Loucy (cell line): ENCODE results near the gene ZNRF1.
"Not testable (repeated sequence)": the region's sequence is repeated elsewhere in the genome, so short reads cannot be mapped to it uniquely, and the experiment has no call there.

Experiments
- H2AFZ ChIP-seq: fragments of 200-600 bp; sonication (generic); 2 replicates; pipeline ENCODE4 v1.6.0; 2016; ENCODE audit warnings: antibody characterized with exemption, mild to moderate bottlenecking, low read length, moderate library complexity
- H3F3A ChIP-seq: fragments of 200-600 bp; 2 replicates; pipeline ENCODE4 v1.6.0; 2016; ENCODE audit warnings: antibody characterized with exemption, low read depth, mild to moderate bottlenecking
- H3K27me3 ChIP-seq: fragments of 200-600 bp; sonication (generic); 2 replicates; pipeline ENCODE4 v1.6.1; 2014; ENCODE audit warnings: low read length, mild to moderate bottlenecking; ENCODE audit not compliant: insufficient read depth, poor library complexity, severe bottlenecking
- H3K36me3 ChIP-seq: fragments of 200-600 bp; sonication (generic); 2 replicates; pipeline ENCODE4 v1.6.1; 2016; ENCODE audit warnings: low read length; ENCODE audit not compliant: insufficient read depth
- H3K4me1 ChIP-seq: fragments of 200-600 bp; sonication (generic); 2 replicates; pipeline ENCODE4 v1.5.1; 2014; ENCODE audit warnings: low read length, mild to moderate bottlenecking; ENCODE audit not compliant: insufficient read depth, poor library complexity, severe bottlenecking
- H3K4me2 ChIP-seq: fragments of 200-600 bp; sonication (generic); 2 replicates; pipeline ENCODE4 v1.6.0; 2014; ENCODE audit warnings: antibody characterized with exemption, low read length, low read depth, mild to moderate bottlenecking; ENCODE audit not compliant: poor library complexity, severe bottlenecking
- H3K4me3 ChIP-seq: fragments of 200-600 bp; sonication (generic); 2 replicates; pipeline ENCODE4 v1.5.1; 2014; ENCODE audit warnings: low read length, mild to moderate bottlenecking, mixed read lengths; ENCODE audit not compliant: poor library complexity, severe bottlenecking
- H3K79me2 ChIP-seq: fragments of 200-600 bp; sonication (generic); 2 replicates; pipeline ENCODE4 v1.6.1; 2014; ENCODE audit warnings: low read length; ENCODE audit not compliant: insufficient read depth
- H3K9ac ChIP-seq: fragments of 200-600 bp; sonication (generic); 2 replicates; pipeline ENCODE4 v1.6.0; 2014; ENCODE audit warnings: mild to moderate bottlenecking, low read depth, low read length, moderate library complexity; ENCODE audit not compliant: poor library complexity, severe bottlenecking
- H3K9me2 ChIP-seq: fragments of 200-600 bp; sonication (generic); replicated peaks from 2 replicates; pipeline ENCODE4 v1.6.1; 2016; ENCODE audit warnings: low read depth, low read length, mixed read lengths
- H3K9me3 ChIP-seq: fragments of 200-600 bp; sonication (generic); 2 replicates; pipeline ENCODE4 v1.6.1; 2014; ENCODE audit warnings: mild to moderate bottlenecking, antibody characterized with exemption, low read length, low read depth; ENCODE audit not compliant: insufficient read depth
- H4K20me1 ChIP-seq: fragments of 200-600 bp; sonication (generic); 2 replicates; pipeline ENCODE4 v1.6.0; 2014; ENCODE audit warnings: antibody characterized with exemption, low read length, mild to moderate bottlenecking; ENCODE audit not compliant: insufficient read depth, poor library complexity, severe bottlenecking
- EZH2phosphoT487 ChIP-seq: fragments of 200-600 bp; IDR thresholded peaks from 2 replicates; pipeline ENCODE4 v1.6.1; 2018; ENCODE audit warnings: antibody characterized with exemption, mild to moderate bottlenecking, moderate library complexity, borderline replicate concordance
- TF ChIP-seq, protein P1 (sequence below): fragments of 200-600 bp; sonication (generic); conservative IDR thresholded peaks from 2 replicates; pipeline ENCODE4 v1.5.1; 2014; ENCODE audit warnings: mild to moderate bottlenecking, antibody characterized with exemption, low read length

ZNRF1 gene

DNA sequence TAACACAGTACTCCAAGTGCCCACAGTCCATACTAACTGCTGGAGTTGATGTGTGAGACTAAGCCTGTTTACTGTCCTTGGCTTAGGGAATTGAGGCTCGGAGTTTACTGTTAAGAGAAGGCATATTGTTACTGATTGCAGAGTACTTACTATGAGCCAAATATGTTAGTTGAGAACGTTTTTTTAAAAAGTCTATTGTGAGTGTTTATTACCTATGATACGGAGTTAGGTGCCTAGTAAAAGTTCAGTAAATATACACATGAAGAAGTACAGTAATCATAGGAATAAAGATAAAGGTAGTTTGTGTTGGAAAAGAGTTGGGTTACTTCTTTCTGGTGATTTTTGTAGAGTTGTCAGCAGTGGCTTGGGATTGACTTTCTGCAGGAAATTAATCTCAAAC lies 25.4 kb downstream of the ZNRF1 start:
- H3K79me2 ChIP-seq: peaks cover 99% of the 10 kb centered on the region
- TF ChIP-seq, protein P1, sequence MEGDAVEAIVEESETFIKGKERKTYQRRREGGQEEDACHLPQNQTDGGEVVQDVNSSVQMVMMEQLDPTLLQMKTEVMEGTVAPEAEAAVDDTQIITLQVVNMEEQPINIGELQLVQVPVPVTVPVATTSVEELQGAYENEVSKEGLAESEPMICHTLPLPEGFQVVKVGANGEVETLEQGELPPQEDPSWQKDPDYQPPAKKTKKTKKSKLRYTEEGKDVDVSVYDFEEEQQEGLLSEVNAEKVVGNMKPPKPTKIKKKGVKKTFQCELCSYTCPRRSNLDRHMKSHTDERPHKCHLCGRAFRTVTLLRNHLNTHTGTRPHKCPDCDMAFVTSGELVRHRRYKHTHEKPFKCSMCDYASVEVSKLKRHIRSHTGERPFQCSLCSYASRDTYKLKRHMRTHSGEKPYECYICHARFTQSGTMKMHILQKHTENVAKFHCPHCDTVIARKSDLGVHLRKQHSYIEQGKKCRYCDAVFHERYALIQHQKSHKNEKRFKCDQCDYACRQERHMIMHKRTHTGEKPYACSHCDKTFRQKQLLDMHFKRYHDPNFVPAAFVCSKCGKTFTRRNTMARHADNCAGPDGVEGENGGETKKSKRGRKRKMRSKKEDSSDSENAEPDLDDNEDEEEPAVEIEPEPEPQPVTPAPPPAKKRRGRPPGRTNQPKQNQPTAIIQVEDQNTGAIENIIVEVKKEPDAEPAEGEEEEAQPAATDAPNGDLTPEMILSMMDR: no peak
- no peak for TF ChIP-seq EZH2phosphoT487
- peak overlapping the region; percentile 8 for H3K4me2 ChIP-seq
- H3K9me3 ChIP-seq: peaks cover 15% of the 10 kb centered on the region; the same call in 1 of the 2 replicates
- no peak overlapping the region for H3K4me3 ChIP-seq
- H3K4me1 ChIP-seq: peaks cover 27% of the 10 kb centered on the region
- H4K20me1 ChIP-seq: peaks cover 93% of the 10 kb centered on the region
- no peaks in the 10 kb centered on the region; the same call in 1 of the 2 replicates for H3F3A ChIP-seq
- H3K9ac ChIP-seq: no peak overlapping the region
- no peak overlapping the region for H2AFZ ChIP-seq
- peaks cover 50% of the 10 kb centered on the region for H3K36me3 ChIP-seq
- H3K9me2 ChIP-seq: no peaks in the 10 kb centered on the region
- H3K27me3 ChIP-seq: no peaks in the 10 kb centered on the region

DNA sequence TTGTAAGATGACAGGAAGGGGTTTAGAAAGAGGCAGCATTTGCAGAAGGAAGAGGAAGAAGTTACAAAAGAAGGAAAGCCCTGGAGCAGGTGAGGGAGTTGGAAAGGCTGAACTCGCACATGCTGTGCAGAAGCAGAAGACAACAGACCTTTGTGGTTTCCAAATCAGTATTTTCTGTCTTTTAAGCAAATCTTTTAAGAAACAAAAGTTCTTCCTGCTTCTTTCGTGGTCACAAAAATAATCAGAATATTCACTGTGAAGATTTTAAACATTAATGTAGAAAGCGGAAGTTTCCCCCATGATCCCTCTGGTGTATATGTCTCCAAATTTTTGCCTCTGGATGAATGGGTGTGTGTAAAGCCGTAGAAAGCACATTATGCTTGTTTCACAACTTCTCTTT lies 25.8 kb downstream of the ZNRF1 start:
- Histone ChIP-seq H2AFZ (no peak overlapping the region), H3K9me2 (no peaks in the 10 kb centered on the region), H3K36me3 (peaks cover 46% of the 10 kb centered on the region), H3K9me3 (peaks cover 15% of the 10 kb centered on the region; the same call in 1 of the 2 replicates), H3K4me2 (peak overlapping the region; percentile 8), H3F3A (no peaks in the 10 kb centered on the region; the same call in 1 of the 2 replicates), H3K4me1 (peaks cover 29% of the 10 kb centered on the region), H4K20me1 (peaks cover 93% of the 10 kb centered on the region), H3K79me2 (peaks cover 99% of the 10 kb centered on the region), H3K9ac (no peak overlapping the region), H3K27me3 (no peaks in the 10 kb centered on the region), H3K4me3 (no peak overlapping the region)
- TF ChIP-seq, protein P1: no peak
- TF ChIP-seq EZH2phosphoT487: no peak

DNA sequence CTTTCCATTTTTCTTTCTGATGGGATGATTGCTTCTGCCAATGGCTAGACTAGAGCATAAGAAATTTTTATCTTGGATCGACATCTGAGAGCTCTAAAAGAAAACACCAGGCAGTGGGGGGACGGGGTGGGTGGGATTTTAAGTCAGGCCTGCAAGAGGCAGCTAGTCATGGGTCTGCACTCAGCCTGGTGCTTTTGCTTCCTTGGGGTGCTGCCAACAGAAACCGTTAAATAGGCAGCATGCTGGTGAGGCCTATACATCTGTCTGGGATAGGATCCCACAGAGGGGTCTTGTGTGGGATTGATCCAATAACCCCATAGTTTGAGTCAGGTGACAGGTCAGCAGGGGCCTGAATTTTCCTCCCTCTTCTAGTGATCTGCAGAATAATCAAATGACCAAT lies 26.9 kb downstream of the ZNRF1 start:
- H3K9me3 ChIP-seq: peaks cover 10% of the 10 kb centered on the region; the same call in 1 of the 2 replicates
- H4K20me1 ChIP-seq: peaks cover 93% of the 10 kb centered on the region
- TF ChIP-seq, protein P1: no peak
- no peak for TF ChIP-seq EZH2phosphoT487
- no peak overlapping the region for H2AFZ ChIP-seq
- H3K4me1 ChIP-seq: peaks cover 34% of the 10 kb centered on the region
- H3K4me3 ChIP-seq: no peak overlapping the region
- H3K4me2 ChIP-seq: peak overlapping the region; percentile 15
- H3K9ac ChIP-seq: no peak overlapping the region
- H3K27me3 ChIP-seq: no peaks in the 10 kb centered on the region
- peaks cover 99% of the 10 kb centered on the region for H3K79me2 ChIP-seq
- H3F3A ChIP-seq: no peaks in the 10 kb centered on the region; the same call in 1 of the 2 replicates
- H3K36me3 ChIP-seq: peaks cover 38% of the 10 kb centered on the region
- no peaks in the 10 kb centered on the region for H3K9me2 ChIP-seq

DNA sequence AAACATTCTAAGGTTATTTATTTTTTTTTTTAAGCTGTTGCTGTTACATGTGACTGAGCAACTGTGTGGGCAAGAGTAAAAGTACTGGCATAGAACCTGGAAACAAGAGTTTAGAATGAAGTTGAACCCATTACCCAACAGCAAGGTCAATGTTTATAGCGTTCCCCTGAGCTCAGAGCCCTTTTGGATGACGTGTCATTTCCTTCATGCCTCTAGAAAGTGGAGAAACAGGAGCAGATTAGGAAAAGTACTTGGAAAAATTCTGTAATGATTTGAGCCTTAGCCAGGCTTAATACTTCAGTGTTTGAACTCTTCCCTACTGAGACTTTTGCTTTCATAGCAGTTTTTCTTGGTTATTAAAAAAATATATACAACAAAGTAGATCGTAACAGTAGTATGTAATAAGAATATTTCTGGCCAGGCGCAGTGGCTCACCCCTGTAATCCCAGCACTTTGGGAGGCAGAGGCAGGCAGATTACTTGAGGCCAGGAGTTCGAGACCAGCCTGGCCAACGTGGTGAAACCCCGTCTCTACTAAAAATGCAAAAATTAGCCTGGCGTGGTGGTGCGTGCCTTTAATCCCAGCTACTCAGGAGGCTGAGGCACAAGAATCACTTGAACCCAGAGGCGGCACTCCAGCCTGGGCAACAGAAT lies 27.5 kb downstream of the ZNRF1 start:
- not testable (repeated sequence) for H3K9me2 ChIP-seq, H3K27me3 ChIP-seq, H3K9me3 ChIP-seq, H3K4me3 ChIP-seq, H3K4me2 ChIP-seq, H3F3A ChIP-seq, H3K9ac ChIP-seq, H2AFZ ChIP-seq
- peaks cover 34% of the 10 kb centered on the region for H3K4me1 ChIP-seq
- H3K79me2 ChIP-seq: peaks cover 99% of the 10 kb centered on the region
- H3K36me3 ChIP-seq: peaks cover 32% of the 10 kb centered on the region
- peaks cover 93% of the 10 kb centered on the region for H4K20me1 ChIP-seq
